Medulla oblongata (tissue), 1 donor: ENCODE results near the gene RHBDD1.

Experiments
- DNase-seq: peaks from one replicate; pipeline ENCODE4 v3.0.0-alpha.2; 2015; ENCODE audit errors: extremely low spot score

The RHBDD1 gene

DNA sequence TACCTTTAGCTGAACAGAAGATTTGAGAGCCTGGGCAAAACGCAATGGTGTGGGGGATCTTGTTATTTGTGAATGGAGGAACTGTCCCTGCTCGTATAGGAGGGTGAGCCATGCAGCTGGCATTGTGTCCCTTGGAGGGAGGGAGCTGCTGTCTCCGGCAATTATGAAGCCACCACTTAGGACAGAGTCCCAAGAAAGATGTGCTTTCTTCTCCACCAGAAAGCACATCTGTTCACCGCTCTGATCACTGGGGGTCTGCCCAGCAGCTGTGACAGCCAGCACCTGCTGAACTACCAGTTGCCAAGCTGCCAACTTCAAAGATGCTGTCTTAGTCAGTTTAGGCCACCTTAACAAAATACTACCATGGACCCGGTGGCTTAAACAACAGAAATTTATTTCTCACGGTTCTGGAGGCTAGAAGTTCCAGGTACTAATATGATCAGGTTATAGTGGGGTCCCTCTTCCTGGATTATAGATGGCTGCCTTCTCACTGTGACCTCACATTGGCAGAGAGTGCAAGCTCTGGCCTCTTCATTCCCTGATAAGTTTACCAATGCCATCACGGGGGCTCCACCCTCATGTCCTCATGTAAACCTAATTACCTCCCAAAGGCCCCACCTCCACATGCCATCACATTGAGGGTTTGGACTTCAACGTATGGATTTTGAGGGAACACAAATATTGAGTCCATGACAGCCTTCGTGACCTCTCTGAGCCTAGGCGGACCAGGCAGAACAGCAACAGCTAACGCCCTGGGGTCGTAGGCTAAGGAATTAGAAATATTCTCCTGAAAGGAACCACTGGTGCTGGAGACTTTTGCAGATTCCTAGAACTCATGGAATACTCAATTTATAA lies 148.3 kb downstream of the RHBDD1 start:
- peak; percentile 30 for DNase-seq

DNA sequence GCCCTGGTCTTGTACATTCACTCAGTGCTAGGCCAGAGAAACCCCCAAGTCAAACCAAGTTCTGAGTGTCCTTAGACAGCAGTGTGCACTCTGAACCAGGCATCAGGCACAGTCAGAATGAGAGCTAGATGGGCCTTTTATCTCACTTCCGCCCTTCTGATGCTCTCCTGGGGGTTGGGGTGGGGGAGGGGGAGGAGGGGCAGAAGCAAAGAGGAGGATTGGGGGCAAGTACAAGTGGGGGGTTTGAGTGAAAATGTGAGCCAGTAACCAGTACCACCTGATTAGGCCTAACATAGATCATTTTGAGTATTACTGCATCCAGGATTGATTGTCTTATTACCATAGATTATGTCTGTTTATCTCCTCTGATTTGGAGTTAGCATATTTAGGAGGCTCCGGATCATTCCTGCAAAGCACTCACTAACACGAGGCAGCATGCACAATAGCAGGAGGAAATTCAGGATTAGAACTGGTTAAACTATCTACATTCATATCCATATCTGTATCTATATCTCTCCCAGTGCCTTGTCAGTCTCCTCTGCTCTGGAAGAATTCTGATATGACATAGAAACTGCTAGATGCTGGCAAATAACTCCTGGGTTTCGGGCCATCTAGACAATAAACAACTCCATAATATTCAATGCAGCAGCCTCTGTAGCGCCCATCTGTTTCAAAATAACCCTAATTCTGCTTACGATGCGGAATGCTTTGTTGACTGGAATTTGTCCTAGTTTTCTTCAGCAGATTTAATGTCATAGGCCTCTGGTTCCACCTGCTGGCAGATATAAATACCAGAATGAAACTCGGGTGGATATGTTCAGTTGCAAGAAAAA lies 149.1 kb downstream of the RHBDD1 start:
- peak; percentile 89 for DNase-seq

DNA sequence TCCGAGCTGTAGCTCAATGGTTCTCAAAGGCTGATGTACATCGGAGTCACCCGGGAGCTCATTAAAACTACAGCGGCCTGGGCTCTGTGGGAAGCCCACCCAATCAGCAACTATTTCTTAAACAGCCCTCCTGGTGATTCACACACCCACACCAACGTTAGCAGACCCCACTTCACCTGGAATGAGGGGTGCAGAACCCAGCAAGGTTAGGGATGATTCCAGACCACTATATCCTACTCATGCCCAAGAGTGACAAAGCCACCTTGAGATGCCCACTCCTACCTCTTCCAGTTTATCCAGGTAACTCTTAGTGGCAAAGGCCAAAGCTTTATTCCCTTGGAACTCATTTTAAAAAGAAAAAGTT lies 149.7 kb downstream of the RHBDD1 start:
- DNase-seq = no peak

DNA sequence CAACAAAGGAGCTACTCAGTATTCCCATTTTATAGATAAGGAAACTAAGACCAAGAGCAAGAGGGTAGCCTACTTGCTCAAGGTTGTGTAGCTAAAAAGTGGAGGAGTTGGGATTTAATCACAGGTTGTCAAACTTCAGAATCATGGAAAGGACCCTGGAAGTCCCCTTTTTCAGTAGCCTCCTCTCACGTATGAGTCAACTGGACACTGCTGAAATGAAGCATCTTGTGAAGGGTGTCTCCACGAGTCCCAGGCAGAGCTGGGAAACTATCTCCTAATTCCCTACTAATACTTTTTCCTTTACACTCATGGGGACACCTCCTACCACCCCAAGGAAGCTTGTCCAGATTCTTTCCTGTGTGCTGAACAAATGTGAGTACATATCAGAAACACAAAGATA lies 155.8 kb downstream of the RHBDD1 start:
- no peak for DNase-seq

DNA sequence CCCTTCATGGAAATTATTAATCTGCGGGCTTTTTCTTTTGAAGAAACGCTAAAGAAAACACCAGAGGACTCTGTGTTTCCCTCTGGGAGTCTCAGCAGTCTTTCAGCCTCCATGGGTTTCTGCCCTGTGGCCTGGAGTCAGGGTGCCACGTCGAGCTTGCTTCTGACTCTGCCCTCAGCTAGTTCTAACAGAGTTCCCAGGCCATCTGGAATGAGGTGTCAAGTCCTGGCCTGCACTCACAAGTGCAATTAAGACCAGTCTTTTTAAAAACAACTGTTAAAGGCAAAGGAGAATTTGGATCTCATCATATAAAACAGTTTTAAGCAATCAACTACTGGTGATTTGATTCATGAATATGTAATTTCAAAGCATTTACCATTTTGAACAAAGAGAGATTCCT lies 157.3 kb downstream of the RHBDD1 start:
- DNase-seq = no peak

DNA sequence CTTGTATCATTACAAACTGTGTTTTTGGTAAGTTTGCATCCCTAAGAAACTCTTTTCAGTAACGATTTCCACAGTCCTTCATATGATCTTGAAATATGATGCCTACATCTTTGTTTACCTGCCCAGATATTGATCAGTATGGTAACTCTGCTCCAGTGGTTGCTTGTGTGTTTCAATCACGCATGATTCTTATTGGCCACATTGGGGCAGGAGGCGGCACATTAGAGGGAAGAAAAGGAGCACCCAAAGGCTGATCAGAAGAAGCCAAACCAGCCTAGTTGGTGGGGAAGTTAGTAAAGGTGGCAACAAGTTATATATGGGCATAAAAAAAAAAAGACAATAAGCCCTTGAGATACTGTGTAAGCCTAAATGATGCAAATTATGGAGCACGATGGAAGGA lies 158.9 kb downstream of the RHBDD1 start:
- no peak for DNase-seq

DNA sequence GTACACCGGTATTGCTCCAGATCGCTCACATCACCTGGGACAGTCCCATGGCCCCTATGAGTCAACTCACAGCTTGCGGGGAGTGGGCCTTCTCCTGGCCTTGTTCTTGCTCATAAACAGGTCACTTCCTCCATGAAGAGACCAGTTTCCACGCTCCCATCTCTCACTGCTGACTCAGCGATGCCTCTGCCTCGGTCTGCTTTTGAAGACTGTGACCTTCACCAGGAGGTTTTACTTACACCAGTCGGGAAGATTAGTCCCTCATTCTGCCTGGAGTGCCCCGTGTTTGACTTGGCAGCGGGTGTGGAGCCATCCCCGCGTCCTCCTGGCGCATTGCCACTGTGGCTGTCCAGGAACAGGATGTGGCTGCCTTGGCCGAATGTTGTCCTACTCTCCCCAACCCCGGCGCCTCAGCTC lies 159.8 kb downstream of the RHBDD1 start:
- DNase-seq = peak; percentile 34

DNA sequence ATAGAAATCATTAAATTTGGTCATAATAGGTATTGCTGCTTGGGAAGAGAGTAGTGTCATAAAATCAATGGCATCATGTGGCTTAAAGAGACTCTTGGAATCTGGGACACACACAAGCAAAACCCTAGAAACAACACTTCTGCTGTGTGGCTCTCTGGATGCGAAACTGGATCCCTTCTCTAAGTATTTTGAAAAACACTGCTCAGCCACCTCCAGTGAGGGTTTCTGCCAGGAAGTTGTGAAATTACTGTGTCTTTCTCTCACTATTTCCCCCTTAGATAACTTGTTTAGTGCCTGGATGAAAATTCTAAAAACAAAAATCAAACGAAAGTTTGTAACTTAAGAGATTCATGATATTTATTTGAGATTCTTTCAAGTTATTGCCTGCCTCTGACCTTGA lies 163.8 kb downstream of the RHBDD1 start:
- peak; percentile 36 for DNase-seq

DNA sequence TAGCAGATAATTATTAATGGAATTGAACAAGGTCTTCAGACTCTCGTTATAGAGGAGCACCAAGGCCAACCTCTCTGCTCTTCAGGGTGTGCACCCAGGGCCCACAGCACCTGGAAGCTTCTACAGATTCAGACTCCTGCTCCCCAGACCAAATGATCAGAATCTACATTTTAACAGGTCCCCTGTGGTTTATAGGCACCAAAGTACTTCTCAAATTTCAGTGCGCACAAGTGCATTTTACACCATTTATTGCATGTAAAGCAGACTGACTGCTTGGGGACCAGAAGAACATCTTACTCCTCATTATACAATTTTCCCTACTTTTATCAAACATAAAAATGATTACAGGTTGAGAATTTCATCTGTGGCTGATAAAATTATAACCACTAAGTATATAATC lies 164.3 kb downstream of the RHBDD1 start:
- no peak for DNase-seq

DNA sequence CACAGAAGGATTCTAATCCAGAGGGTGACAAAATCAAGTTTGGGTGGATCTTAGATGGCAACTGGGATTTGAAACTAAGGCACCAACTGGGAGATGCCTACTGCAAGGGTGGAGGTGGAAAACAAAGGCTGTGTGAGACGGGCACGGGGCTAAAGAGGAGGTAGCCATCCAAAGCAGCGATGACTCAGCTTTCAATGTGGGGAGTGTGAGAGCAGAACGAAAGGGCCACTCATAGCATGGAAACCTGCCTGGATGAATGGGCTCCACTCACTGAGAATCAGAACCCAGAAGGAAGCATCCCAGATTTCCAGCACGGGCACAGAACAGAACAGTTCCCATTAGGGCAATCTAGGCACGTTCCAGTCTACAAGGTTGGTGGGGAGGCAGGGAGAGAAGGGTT lies 168.6 kb downstream of the RHBDD1 start:
- no peak for DNase-seq

DNA sequence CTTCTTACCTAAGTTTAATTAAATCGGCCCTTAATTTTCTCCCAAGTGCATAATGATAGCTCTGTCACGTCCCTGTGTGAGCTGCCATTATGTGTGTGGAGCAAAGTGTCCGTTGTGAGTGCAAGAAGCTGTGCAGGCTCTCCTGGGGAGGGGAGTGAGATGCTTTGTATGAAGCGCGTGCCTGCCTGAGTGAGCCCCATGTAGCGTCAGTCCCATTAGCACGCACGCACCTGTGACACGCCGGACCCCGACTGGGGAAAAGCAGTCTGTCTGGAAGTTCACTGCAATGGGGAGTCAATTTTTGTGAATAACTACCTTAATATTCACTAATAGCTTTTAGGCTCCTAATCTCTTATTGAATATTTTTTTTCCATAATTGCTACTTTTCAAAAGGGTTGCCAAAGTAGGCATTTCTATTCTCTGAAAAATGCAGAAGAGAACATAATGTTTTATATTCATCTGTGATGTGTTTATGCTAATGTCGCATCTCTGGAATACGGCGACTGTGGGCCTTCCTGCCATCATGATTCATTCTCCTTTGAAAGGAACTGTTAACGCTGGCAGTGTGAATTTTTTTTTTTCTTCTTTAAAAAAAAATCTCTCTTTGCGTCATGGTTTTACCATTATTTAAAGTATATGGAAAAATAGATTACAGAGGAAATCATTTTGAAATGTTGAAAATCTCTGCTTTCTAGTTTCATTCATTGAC lies 170.5 kb downstream of the RHBDD1 start:
- no peak for DNase-seq

DNA sequence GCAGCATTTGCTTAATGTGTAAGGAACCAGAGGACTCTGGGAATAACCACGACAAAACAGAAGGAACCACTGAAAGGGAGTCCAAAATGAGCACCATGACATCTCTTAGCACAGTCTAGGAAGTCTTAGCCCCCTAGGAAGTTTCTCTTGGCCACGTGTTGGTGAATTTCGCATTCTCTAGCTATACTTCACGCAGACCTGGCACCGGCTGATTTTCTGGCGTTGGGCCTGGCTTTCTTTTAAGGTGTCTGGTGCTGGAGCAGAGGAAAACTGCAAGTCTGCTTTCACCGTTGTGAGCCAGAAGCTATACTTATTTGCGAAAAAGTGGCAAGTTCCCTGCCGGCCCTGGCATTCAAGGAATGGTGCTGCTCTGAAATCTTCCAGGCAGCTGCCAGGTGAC lies 171.3 kb downstream of the RHBDD1 start:
- DNase-seq = no peak

DNA sequence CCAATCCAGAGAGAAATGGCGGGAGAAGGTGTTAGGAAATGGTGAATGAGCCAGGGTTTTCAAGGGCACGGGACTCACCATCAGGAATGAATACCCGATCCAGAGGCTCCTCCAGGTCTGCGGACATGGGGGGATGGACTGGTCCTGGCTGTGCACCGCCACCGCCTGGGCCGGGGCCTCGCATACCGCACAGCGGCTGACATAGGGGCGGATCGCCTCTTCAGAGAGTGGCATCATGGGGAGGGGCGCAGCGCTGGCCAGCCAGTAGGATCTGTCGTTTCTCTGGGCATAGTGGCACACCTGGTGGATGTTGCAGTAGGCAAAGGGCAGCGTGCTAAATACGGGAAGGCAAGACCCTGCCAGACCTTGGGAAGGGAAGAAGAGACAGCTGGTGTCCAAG lies 172.1 kb downstream of the RHBDD1 start:
- no peak for DNase-seq

DNA sequence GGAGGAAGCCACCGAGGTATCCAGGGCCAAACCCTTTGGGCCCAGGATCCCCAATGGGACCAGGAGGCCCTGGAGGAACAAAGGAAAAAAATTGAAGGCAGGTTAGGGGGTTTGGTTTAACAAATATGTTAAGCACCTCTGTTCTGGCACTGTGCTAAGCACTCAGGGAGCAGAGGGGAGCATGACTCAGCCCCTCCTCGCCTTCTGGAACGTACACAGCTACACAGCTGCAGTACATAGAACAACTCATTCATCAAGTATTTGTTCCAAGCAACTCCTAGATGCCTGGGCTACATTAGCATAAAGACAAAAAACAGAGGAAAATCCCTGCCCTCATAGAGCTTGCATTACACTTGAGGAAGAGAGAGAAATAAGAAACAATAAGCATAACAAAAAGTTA lies 174.6 kb downstream of the RHBDD1 start:
- no peak for DNase-seq

DNA sequence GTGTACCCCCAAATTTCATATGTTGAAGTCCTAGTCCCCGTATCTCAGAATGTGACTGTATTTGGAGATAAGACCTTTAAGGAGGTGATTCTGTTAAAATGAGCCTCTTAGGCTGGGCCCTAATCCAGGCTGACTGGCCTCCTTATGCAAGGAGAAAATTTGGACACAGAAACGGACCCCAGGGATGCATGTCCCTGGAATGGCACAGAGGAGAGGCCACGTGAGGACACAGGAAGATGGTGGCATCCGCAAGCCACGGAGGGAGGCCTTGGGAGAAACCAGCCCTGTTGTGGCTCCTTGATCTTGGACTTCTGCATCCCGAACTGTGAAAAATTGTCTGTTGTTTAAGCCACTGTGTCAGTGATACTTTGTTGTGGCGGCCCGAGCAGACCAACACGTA lies 177.5 kb downstream of the RHBDD1 start:
- DNase-seq = no peak

DNA sequence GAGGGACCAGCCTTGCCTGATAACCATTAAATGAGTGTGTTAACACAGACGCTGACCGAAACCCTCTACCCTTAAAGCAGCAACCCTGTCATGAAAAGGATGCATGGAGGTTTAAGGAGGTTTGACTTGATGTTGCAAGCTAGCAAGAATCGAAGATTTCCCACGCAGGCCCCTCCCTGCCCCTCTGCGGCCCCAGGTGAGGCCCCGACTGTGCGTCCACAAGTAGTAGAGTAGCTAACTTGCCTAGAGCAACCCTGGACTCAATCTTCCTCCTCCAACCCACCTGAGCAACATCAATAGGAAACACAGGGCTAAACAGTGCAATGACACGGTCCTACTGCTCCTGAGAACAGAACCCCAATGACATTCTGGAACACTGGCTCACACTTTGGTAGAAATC lies 178.0 kb downstream of the RHBDD1 start:
- no peak for DNase-seq

DNA sequence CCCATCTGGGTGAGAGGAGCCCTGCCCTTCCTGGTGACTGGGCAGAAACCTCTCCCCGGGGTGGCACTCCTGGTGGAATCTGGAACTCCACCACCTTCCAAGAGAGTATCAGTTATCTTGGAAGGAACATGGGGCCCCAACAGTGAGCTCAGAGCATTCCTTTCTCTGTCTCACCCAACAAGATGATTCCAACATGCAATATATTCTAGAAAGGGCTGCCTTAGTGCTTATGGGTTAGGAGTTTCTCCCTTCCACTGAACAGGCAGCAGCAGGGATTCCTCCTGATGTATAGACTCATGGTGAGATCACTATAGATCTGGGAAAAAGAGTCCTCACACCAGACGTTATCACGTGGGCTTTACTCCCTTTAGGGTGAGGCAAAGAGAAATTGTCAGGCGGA lies 181.0 kb downstream of the RHBDD1 start:
- DNase-seq = no peak

DNA sequence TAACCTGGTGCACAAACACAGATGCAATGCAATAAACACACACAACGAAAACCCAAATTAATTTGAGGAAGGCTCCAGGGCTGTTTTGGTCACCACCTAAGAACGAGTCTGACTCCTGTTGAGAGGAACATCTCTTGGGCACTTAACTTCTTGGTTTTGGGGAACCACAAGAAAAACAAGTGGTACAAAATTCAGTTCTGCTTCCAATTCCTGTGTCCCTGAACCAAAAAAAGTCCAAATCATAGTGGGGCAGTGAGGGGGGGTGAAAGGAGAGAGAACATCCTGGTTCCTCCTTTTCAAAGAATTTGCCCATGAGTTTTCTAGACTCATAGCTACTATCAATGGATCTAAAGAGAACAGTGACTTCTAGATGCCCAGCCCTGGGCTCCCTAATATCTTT lies 184.6 kb downstream of the RHBDD1 start:
- DNase-seq = peak; percentile 64

DNA sequence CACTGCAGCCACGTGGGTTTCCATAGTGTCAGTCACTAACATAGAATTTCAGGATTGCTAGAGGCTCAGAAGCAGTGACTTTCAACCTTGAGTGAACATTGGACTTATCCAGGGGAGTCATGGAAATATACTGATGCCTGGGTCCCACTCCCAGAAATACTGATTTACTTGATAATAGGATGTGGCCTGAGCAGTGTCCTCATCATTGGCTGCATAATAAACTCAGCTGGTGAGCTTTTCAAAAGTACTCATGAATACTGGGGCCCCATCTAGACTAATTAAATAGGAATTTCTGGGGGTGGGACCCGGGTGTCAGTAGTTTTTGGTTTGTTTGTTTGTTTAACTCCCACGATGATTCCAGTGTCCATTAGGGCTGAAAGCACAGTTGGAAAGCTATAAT lies 186.8 kb downstream of the RHBDD1 start:
- DNase-seq = no peak

DNA sequence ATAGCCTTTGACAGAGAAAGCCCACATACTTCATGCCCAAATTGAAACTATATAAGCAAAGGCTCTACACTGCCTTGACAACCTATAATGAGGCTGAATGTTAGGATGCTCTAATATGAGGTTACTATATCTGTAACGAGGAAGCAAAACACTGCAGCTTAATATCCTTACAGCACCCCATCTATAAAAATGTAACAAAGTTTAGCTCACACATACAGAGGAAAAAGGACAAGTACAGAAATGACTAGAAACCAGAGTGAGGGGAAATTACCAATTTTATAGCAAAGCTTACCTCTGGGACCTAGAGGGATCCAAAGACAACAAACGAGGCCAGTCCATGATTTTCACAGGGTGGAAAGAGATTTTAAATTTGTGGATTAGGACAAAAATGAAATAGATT lies 189.7 kb downstream of the RHBDD1 start:
- no peak for DNase-seq

DNA sequence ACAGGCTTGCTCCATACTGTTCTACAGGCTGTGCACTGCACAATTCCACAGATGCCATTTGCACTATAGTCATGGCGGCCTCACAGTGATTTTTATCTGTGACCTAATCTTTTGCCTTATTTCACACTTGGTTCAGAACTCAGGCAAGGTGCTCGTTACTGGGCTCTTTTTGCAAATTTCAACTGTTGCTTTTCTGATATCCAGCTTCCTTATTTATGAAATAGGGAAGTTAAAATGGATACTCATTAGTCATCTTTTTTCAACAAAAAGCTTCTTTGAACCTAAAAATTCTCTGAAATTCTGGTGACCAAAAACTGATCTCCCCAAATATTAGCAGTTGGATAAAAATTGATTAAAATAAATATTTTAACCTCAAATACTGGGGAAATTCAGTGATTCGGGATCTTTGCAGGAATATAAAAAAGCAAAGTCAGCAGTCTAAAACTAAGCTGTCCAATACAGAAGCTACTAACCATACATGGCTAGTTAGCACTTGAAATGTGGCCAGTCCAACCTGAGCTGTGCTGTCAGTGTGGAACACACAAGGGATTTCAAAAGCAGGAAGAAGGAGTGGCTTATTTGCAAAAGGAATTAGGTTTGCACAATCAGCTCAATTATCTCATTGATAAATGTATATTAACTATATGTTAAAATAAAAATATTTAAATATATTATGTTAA lies 193.7 kb downstream of the RHBDD1 start:
- no peak for DNase-seq

DNA sequence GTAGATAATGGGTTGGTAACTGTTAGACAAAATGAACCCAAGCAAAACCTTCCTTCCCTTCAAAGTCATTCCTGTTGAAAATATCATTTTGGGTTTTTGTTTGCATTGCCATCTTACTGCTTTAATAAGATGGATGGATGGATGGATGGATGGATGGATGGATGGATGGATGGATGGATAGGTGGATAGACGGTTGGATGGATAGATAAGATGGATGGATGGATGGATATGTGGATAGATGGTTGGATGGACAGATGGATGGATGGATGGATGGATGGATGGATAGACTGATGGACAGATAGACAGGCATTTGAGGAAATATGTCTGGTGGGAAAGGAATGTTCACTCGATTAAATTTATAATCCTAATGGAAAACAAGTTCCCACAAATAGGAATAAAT lies 194.9 kb downstream of the RHBDD1 start:
- no peak for DNase-seq
